Spleen (tissue), 7 donors: ENCODE results near the gene POU2F1.

ENCODE experiments used
- CTCF ChIP-seq, 11 experiments: fragments of 200-600 bp in 7 of 11; fragments of 450-650 bp in 4 of 11; sonication (generic) in 4 of 11; IDR thresholded peaks in 8 of 11; conservative IDR thresholded peaks in 3 of 11; 1 replicate in 7 of 11; 2 replicates in 4 of 11; pipeline versions ENCODE4 v1.4.0 to v1.8.0; 2016 to 2021; ENCODE audit warnings: antibody characterized with exemption in 11 of 11, inconsistent platforms in 4 of 11, mild to moderate bottlenecking in 1 of 11
- POLR2A ChIP-seq, 3 donors: fragments of 450-650 bp; IDR thresholded peaks; one replicate each; pipeline ENCODE4 v1.5.1; 2017; ENCODE audit warnings: antibody characterized with exemption in 3 of 3, mild to moderate bottlenecking in 1 of 3
- POLR2AphosphoS5 ChIP-seq, 3 donors: sonication (generic); formaldehyde crosslinking; IDR thresholded peaks; one replicate each; pipeline ENCODE4 v1.5.1; 2017; ENCODE audit warnings: antibody characterized with exemption in 3 of 3
- donor health status: DM: no; HTN: no; CAD: no; lungs with moderate emphysema.
- donor health status: DM: no; HTN: no; CAD: no.
- donor health status: DM: no; HTN: no; CAD: no.

GRCh38 chr1:167190747-167191237 is 29.9 kb upstream of the POU2F1 start:
- TF ChIP-seq CTCF (IDR thresholded peaks at IDR 0.05 in 8 of 11, conservative IDR thresholded peaks at IDR 0.05 in 3 of 11) (no peak), POLR2A (IDR thresholded peaks at IDR 0.05) (no peak), POLR2AphosphoS5 (IDR thresholded peaks at IDR 0.05) (no peak)
